CD4-positive, alpha-beta T cell (primary cell): ENCODE data around the gene SLC25A24. TPM values are rescaled to one million over a fixed set of nuclear protein-coding genes. Genes with fewer than 3 reads are reported as not detected.
"Not testable (repeated sequence)": the region's sequence is repeated elsewhere in the genome, so short reads cannot be mapped to it uniquely, and the experiment has no call there.

Source experiments
- ATAC-seq: fragments of 200-7000 bp; cut with Tn5 transposase; one replicate; pipeline ENCODE4 v1.10.0; 2022; ENCODE audit warnings: mild to moderate bottlenecking; ENCODE audit not compliant: poor library complexity
- CTCF ChIA-PET: fragments of 350-600 bp; sonication (Branson Sonifier 250); formaldehyde crosslinking; loops from one replicate; lab custom pipeline; 2021; ENCODE audit warnings: antibody characterized with exemption, inconsistent platforms; lab: Charles Lee
- POLR2A ChIA-PET: fragments of 350-600 bp; sonication (Branson Sonifier 250); formaldehyde crosslinking; loops from one replicate; lab custom pipeline; 2021; ENCODE audit warnings: antibody characterized with exemption, inconsistent platforms; lab: Charles Lee
- DNase-seq, 14 experiments: peaks; one replicate each; pipeline ENCODE4 v3.0.0-alpha.2; 2013 to 2020; ENCODE audit warnings: mixed read lengths in 2 of 14
- H3K27ac ChIP-seq, 2 donors: one replicate each; pipeline versions ENCODE4 v1.5.1 to v1.7.0; 2013; ENCODE audit warnings: low read length in 2 of 2, low read depth in 1 of 2, mild to moderate bottlenecking in 1 of 2
- H3K27me3 ChIP-seq, 2 experiments: 1 replicate in 1 of 2; 2 replicates in 1 of 2; pipeline versions ENCODE4 v1.6.1 to v1.7.0; 2013; ENCODE audit warnings: low read length in 2 of 2, control low read depth in 1 of 2, mild to moderate bottlenecking in 1 of 2, moderate library complexity in 1 of 2; ENCODE audit not compliant: insufficient read depth in 2 of 2, control insufficient read depth in 1 of 2
- H3K36me3 ChIP-seq: one replicate; pipeline ENCODE4 v1.6.1; 2013; ENCODE audit warnings: low read length, control low read depth; ENCODE audit not compliant: insufficient read depth
- H3K4me1 ChIP-seq: one replicate; pipeline ENCODE4 v1.6.1; 2013; ENCODE audit warnings: low read length, control low read depth; ENCODE audit not compliant: insufficient read depth
- H3K4me3 ChIP-seq: one replicate; pipeline ENCODE4 v1.5.1; 2013; ENCODE audit warnings: mild to moderate bottlenecking, low read length, moderate library complexity
- H3K9me3 ChIP-seq, 2 experiments: 1 replicate in 1 of 2; 2 replicates in 1 of 2; pipeline versions ENCODE4 v1.6.1 to v1.7.0; 2013; ENCODE audit warnings: low read length in 2 of 2, mild to moderate bottlenecking in 2 of 2, control low read depth in 1 of 2, moderate library complexity in 1 of 2; ENCODE audit not compliant: control insufficient read depth in 1 of 2, insufficient read depth in 1 of 2
- H3K27ac Mint-ChIP-seq: one replicate; pipeline ENCODE4 v1.8.0; 2020; ENCODE audit warnings: mixed read lengths
- H3K27me3 Mint-ChIP-seq: one replicate; pipeline ENCODE4 v1.8.0; 2021; ENCODE audit warnings: mixed read lengths
- H3K36me3 Mint-ChIP-seq: one replicate; pipeline ENCODE4 v1.8.0; 2021; ENCODE audit warnings: low read depth, mixed read lengths
- H3K4me1 Mint-ChIP-seq: one replicate; pipeline ENCODE4 v1.8.0; 2021; ENCODE audit warnings: low read depth, mixed read lengths
- H3K4me3 Mint-ChIP-seq: one replicate; pipeline ENCODE4 v1.8.0; 2020; ENCODE audit warnings: mild to moderate bottlenecking, mixed read lengths
- H3K9me3 Mint-ChIP-seq: one replicate; pipeline ENCODE4 v1.8.0; 2020; ENCODE audit warnings: mixed read lengths
- intact Hi-C, 2 experiments: fragments of 100-400 bp; cut with DNase I in 1 of 2; cut with micrococcal nuclease in 1 of 2; formaldehyde crosslinking; loops; one replicate each; pipeline versions ENCODE4 v1.15.1 to v1.9.0; 2023 to 2025; cut with DNase I, micrococcal nuclease
- total RNA-seq, 174 experiments: library from RNA in 2 of 174; stranded (reverse) in 2 of 174; gene quantifications; one replicate each; pipeline ENCODE4 v1.2.3 and lab custom pipeline; 2021 to 2026
- TF ChIP-seq, protein P1 (sequence below): fragments of 200-600 bp; IDR thresholded peaks from one replicate; pipeline ENCODE4 v1.8.0; 2022; ENCODE audit warnings: antibody characterized with exemption, mild to moderate bottlenecking

Gene SLC25A24
- total RNA-seq, 2 experiments from 2014 or later: 4.9 to 5.5 TPM

DNA sequence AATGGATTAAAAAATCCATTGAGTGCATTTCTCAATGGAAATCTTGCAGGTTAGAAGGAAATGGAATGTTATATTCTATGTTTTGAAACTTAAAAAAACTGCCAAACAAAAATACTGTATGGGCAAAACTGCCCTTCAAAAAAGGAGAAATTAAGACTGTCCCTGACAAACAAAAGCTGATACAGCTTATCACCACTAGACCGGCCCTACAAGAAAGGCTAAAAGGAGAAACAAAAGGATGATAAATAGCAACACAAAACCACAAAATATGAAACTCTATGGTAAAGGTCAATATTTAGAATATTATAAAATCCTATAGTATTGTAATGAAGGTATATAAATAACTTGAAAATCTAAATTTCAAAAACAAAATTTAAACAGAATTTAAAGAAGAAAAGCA, 60.0 kb downstream of the SLC25A24 start:
- no peak for ATAC-seq
- Mint-ChIP-seq H3K9me3 (no peaks in the 10 kb centered on the region), H3K4me1 (no peaks in the 10 kb centered on the region), H3K4me3 (no peak overlapping the region), H3K27me3 (no peaks in the 10 kb centered on the region), H3K27ac (no peak overlapping the region), H3K36me3 (peaks cover 85% of the 10 kb centered on the region)
- POLR2A ChIA-PET: no interaction called here
- Histone ChIP-seq H3K27me3 (no peaks in the 10 kb centered on the region), H3K9me3 (no peaks in the 10 kb centered on the region), H3K36me3 (peaks cover 39% of the 10 kb centered on the region), H3K4me3 (no peak overlapping the region), H3K27ac (no peak overlapping the region), H3K4me1 (no peaks in the 10 kb centered on the region)
- CTCF ChIA-PET: interaction anchor here (1.5 kb wide), 1 partner anchor 358 kb away, joined by 5 read pairs; no protein-coding TSS in a partner anchor
- TF ChIP-seq, protein P1, sequence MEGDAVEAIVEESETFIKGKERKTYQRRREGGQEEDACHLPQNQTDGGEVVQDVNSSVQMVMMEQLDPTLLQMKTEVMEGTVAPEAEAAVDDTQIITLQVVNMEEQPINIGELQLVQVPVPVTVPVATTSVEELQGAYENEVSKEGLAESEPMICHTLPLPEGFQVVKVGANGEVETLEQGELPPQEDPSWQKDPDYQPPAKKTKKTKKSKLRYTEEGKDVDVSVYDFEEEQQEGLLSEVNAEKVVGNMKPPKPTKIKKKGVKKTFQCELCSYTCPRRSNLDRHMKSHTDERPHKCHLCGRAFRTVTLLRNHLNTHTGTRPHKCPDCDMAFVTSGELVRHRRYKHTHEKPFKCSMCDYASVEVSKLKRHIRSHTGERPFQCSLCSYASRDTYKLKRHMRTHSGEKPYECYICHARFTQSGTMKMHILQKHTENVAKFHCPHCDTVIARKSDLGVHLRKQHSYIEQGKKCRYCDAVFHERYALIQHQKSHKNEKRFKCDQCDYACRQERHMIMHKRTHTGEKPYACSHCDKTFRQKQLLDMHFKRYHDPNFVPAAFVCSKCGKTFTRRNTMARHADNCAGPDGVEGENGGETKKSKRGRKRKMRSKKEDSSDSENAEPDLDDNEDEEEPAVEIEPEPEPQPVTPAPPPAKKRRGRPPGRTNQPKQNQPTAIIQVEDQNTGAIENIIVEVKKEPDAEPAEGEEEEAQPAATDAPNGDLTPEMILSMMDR: no peak
- no peak for DNase-seq
- intact Hi-C loops: no loop called here

DNA sequence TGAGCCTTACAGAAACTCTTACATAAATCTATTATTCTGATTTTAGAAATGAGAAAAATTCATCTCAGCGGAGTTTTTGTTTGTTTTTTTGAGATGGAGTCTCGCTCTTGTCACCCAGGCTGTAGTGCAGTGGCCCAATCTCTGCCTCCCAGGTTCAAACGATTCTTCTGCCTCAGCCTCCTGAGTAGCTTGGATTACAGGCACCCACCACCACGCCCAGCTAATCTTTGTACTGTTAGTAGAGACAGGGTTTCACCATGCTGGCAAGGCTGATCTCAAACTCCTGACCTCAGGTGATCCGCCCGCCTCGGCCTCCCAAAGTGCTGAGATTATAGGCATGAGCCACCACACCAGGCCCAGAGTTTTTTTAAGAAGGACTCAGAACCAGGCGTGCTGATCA, 60.6 kb downstream of the SLC25A24 start:
- H3K27me3 ChIP-seq, ATAC-seq, DNase-seq, POLR2A ChIA-PET, H3K9me3 ChIP-seq, H3K27ac ChIP-seq, CTCF ChIA-PET, H3K27ac Mint-ChIP-seq, H3K27me3 Mint-ChIP-seq, intact Hi-C loops, H3K9me3 Mint-ChIP-seq, H3K4me1 Mint-ChIP-seq, H3K4me3 ChIP-seq, H3K4me3 Mint-ChIP-seq, H3K4me1 ChIP-seq: not testable (repeated sequence)
- peaks cover 84% of the 10 kb centered on the region for H3K36me3 Mint-ChIP-seq
- peaks cover 39% of the 10 kb centered on the region for H3K36me3 ChIP-seq

DNA sequence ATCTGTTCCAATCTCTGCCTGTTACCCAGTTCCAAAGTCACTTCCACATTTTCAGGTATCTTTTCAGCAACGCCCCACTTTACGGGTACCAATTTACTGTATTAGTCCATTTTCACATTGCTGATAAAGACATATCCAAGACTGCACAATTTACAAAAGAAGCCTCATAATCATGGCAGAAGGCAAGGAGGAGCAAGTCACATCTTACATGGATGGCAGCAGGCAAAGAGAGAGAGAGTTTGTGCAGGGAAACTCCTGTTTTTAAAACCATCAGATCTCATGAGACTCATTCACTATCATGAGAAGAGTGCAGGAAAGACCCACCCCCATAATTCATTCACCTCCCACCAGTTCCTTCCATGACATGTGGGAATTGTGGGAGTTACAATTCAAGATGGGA, 67.0 kb downstream of the SLC25A24 start:
- H3K9me3 ChIP-seq, H3K4me3 Mint-ChIP-seq, ATAC-seq, H3K27me3 ChIP-seq, H3K27ac ChIP-seq, CTCF ChIA-PET, DNase-seq, intact Hi-C loops, H3K4me1 Mint-ChIP-seq, POLR2A ChIA-PET, H3K4me3 ChIP-seq, H3K4me1 ChIP-seq, H3K9me3 Mint-ChIP-seq, H3K27me3 Mint-ChIP-seq, H3K27ac Mint-ChIP-seq: not testable (repeated sequence)
- H3K36me3 ChIP-seq: peaks cover 19% of the 10 kb centered on the region
- H3K36me3 Mint-ChIP-seq: peaks cover 45% of the 10 kb centered on the region

DNA sequence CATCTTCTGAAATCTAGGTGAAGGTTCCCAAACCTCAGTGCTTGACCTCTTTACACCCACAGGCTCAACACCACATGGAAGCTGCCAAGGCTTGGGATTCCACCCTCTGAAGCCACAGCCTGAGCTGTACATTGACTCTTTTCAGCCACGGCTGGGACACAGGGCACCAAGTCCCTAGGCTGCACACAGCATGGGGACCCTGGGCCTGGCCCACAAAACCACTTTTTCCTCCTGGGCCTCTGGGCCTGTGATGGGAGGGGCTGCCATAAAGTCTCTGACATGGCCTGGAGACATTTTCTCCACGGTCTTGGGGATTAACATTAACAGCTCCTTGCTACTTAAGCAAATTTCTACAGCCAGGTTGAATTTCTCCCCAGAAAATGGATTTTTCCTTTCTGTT, 67.8 kb downstream of the SLC25A24 start:
- H3K4me1 Mint-ChIP-seq, H3K27me3 Mint-ChIP-seq, ATAC-seq, H3K4me1 ChIP-seq, H3K4me3 Mint-ChIP-seq, H3K9me3 Mint-ChIP-seq, POLR2A ChIA-PET, H3K27me3 ChIP-seq, intact Hi-C loops, H3K27ac ChIP-seq, H3K9me3 ChIP-seq, CTCF ChIA-PET, H3K4me3 ChIP-seq, H3K27ac Mint-ChIP-seq, DNase-seq: not testable (repeated sequence)
- peaks cover 39% of the 10 kb centered on the region for H3K36me3 Mint-ChIP-seq
- peaks cover 13% of the 10 kb centered on the region for H3K36me3 ChIP-seq

DNA sequence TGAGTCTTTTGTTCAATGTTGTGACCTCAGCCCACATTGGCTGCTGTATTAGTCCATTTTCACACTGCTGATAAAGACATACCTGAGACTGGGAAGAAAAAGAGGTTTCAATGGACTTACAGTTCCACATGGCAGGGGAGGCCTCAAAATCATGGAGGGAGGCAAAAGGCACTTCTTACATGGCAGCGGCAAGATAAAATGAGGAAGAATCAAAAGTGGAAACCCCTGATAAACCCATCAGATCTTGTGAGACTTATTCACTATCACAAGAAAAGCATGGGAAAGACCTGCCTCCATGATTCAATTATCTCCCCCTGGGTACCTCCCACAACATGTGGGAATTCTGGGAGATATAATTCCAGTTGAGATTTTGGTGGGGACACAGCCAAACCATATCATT, 68.9 kb downstream of the SLC25A24 start:
- CTCF ChIA-PET, POLR2A ChIA-PET, H3K4me1 ChIP-seq, ATAC-seq, H3K9me3 Mint-ChIP-seq, H3K4me3 ChIP-seq, H3K27ac Mint-ChIP-seq, H3K4me3 Mint-ChIP-seq, H3K27me3 Mint-ChIP-seq, H3K36me3 ChIP-seq, H3K27me3 ChIP-seq, intact Hi-C loops, H3K27ac ChIP-seq, H3K4me1 Mint-ChIP-seq, DNase-seq, H3K9me3 ChIP-seq: not testable (repeated sequence)
- peaks cover 29% of the 10 kb centered on the region for H3K36me3 Mint-ChIP-seq
